ENCODE measurements around the gene RHOT2.

Gene RHOT2

DNA sequence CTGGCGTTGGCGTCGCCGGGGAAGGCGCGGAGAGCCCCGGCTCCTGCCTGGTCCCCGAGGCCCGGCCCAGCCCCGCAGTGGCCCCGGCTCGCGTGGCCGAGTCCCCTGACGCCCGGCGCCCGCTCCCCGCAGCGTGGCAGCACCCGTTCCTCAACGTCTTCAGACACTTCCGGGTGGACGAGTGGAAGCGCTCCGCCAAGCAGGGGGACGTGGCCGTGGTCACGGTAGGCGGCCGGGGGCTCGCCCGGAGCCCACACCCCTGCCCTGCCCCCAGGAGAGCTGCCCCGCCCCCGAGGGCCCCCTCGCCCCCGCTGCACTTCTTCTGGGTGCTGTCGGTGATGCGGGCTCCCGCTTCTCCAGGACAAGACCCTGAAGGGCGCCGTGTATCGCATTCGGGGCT is 18.3 kb upstream of the RHOT2 start:
- H3K4me3 ChIP-seq (ENCODE audit: low read depth, low read length): peak overlapping the region; percentile 81
- TF ChIP-seq, protein P1, sequence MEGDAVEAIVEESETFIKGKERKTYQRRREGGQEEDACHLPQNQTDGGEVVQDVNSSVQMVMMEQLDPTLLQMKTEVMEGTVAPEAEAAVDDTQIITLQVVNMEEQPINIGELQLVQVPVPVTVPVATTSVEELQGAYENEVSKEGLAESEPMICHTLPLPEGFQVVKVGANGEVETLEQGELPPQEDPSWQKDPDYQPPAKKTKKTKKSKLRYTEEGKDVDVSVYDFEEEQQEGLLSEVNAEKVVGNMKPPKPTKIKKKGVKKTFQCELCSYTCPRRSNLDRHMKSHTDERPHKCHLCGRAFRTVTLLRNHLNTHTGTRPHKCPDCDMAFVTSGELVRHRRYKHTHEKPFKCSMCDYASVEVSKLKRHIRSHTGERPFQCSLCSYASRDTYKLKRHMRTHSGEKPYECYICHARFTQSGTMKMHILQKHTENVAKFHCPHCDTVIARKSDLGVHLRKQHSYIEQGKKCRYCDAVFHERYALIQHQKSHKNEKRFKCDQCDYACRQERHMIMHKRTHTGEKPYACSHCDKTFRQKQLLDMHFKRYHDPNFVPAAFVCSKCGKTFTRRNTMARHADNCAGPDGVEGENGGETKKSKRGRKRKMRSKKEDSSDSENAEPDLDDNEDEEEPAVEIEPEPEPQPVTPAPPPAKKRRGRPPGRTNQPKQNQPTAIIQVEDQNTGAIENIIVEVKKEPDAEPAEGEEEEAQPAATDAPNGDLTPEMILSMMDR (IDR thresholded peaks at IDR 0.05; ENCODE audit: borderline replicate concordance, insufficient read depth, low read depth, low read length): no peak

DNA sequence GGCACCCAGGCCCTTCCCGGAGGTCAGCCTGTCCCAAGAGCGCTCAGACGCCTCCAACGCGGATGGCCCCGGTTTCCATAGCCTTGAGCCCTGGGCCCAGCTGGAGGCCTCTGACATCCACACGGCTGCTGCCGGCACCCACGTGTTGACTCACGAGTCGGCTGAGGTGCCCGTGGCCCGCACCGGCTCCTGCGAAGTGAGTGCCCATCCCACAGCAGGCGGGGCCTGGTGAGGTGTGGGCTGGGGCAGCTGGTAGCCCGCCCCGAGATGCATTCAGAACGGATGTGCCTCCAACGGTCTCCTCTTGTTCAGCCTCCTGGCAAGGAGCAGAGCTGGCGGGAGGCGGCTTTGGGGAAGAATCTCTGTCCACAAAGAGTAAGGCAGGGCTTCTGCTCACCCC is 16.1 kb upstream of the RHOT2 start:
- TF ChIP-seq, protein P1 (IDR thresholded peaks at IDR 0.05; ENCODE audit: borderline replicate concordance, insufficient read depth, low read depth, low read length): no peak

DNA sequence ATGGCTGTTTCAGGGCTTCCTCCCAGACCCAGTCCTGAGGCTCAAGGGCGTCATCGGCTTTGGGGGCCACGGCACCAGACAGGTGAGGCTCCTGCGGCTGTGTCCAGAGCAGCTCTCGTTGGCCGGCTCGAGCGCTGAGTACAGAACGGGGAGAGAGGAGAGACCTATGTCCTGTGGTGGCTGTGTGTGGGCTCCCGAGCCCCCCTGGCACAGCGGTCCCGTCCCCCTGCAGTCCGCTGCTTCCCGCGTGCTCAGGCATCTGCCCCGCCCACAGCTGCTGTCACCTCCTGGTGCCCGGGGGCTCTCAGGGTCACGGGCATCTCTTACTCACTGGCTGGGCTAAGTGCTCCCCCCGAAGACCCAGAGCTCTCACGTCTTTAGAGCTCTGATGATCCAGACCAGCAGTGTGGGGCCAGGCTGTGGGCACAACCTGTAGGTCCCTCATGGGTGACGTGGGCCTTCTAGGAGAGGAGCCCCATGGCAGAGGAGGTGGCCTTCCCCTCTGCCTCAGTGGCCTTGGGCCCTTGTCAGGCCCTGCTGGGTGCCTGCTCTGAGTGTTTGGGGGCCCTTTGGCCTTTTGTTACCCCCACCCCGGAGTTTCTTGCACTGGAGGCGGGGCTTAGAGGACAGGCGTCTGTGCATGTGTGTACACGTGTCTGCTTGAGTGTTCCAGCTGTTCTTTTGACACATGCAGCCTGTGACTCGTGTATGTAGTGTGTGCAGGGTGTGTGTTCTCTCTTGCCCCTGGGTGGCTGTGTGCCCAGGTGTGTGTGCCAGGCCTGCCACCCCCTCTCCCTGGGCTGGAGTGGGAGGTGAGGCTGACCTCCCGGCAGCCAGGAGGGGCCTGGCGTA is 15.3 kb upstream of the RHOT2 start:
- TF ChIP-seq, protein P1 (IDR thresholded peaks at IDR 0.05; ENCODE audit: borderline replicate concordance, insufficient read depth, low read depth, low read length): no peak
- H3K4me3 ChIP-seq (ENCODE audit: low read depth, low read length): no peak overlapping the region

More for the DNA sequence above, 16.1 kb upstream of the RHOT2 start:
- H3K4me3 ChIP-seq (ENCODE audit: low read depth, low read length): no peak overlapping the region

DNA sequence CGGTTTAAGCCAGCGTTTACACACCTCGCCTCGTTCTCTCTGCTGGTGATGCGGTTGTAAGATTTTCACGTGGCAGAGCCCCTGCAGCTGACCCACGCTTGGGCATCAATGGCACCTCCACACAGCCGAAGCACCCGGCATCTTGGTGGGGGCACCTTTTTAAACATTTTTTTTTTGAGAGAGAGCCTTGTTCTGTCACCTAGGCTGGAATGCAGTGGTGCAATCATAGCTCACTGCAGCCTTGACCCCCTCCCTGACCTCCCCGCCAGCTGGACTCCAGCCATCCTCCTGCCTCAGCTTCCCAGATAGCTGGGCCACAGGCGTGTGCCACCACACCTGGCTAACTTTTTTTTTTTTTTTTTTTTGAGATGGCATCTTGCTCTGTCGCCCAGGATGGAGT is 13.9 kb upstream of the RHOT2 start:
- H3K4me3 ChIP-seq (ENCODE audit: low read depth, low read length): no peak overlapping the region
- TF ChIP-seq, protein P1 (IDR thresholded peaks at IDR 0.05; ENCODE audit: borderline replicate concordance, insufficient read depth, low read depth, low read length): no peak

DNA sequence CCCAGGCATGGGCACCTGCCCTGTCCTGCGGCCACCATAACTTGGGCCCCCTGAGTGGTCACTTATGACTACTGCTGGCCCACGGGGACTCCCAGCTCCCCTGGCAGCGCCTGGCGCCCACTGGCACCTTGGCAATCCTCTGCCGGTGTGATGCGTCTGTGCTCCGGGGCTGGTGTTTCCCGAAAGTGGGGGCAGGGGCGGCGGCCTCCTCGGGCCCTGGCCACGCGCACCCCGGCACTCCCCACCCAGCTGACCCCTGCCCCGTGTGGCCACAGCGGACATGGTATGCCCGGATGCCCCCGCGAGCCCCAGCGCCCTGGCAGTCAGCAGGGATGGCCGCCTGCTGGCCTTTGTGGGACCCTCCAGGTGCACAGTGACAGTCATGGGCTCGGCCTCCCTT is 10.4 kb upstream of the RHOT2 start:
- TF ChIP-seq, protein P1 (IDR thresholded peaks at IDR 0.05; ENCODE audit: borderline replicate concordance, insufficient read depth, low read depth, low read length): no peak
- H3K4me3 ChIP-seq (ENCODE audit: low read depth, low read length): no peak overlapping the region

DNA sequence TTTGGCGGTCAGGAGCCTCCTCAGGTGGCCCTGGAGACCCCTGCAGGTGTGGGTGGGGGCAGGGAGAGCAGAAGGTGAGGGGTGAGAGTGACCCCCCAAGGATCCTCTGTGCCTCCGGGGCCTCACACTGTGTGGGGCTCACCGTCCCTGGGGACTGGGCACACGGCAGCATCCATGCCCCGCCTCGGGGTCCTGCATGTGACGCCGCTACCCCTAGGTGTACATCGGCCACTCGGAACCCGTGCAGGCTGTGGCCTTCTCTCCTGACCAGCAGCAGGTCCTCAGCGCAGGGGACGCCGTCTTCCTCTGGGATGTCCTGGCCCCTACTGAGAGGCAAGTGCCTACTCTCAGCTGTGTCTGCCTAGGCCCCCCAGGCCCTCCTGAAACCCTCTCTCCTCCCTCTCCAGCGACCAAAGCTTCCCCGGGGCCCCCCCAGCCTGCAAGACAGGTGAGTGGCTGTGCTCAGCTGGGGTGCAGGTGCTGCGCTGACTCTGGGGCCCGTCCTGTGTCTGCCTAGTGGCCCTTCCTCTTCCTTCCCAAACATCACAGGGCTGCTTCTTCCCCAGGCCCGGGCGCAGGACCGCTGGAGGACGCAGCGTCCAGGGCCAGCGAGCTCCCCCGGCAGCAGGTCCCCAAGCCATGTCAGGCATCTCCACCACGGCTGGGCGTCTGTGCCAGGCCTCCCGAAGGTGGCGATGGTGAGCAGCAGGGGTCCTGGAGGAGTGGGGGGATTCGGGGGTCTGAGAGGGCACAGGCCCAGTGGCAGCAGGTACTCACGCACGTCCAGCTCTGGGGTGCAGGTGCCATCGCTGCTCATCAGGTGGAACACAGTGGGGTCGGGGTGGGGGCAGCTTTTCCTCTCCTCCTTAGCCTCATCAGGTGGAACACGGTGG is 9.0 kb upstream of the RHOT2 start:
- TF ChIP-seq, protein P1 (IDR thresholded peaks at IDR 0.05; ENCODE audit: borderline replicate concordance, insufficient read depth, low read depth, low read length): no peak
- no peak overlapping the region for H3K4me3 ChIP-seq (ENCODE audit: low read depth, low read length)

Measured in GM12875 (cell line).